Measurements from ENCODE around the gene SKIDA1.

Gene SKIDA1

GRCh38 chr10:21479570-21480315, 45.7 kb downstream of the SKIDA1 start:
- no peaks in the 10 kb centered on the region for H3K27me3 Mint-ChIP-seq (ENCODE audit: low read depth)
- H3K36me3 Mint-ChIP-seq (ENCODE audit: low read depth) = peaks cover 5% of the 10 kb centered on the region
- H3K9me3 Mint-ChIP-seq = peaks cover 7% of the 10 kb centered on the region
- peaks cover 4% of the 10 kb centered on the region for H3K4me1 Mint-ChIP-seq
- H3K4me3 Mint-ChIP-seq = no peak overlapping the region
- H3K27ac Mint-ChIP-seq = peak overlapping the region; percentile 48 to 75 (median 53)
- no peak for TF ChIP-seq CTCF (IDR thresholded peaks at IDR 0.05; ENCODE audit: unreplicated experiment in 3 of 3)

- Mint-ChIP-seq H3K9me3 (peaks cover 7% of the 10 kb centered on the region), H3K27ac (no peak overlapping the region), H3K4me3 (no peak overlapping the region), H3K27me3 (ENCODE audit: low read depth) (peaks cover 3% of the 10 kb centered on the region), H3K4me1 (peaks cover 4% of the 10 kb centered on the region), H3K36me3 (ENCODE audit: low read depth) (peaks cover 5% of the 10 kb centered on the region)
- no peak for TF ChIP-seq CTCF (IDR thresholded peaks at IDR 0.05; ENCODE audit: unreplicated experiment in 3 of 3)
Measured at GRCh38 chr10:21475393-21475792, 50.1 kb downstream of the SKIDA1 start.

- Mint-ChIP-seq H3K27ac (peak overlapping the region in 1 of 3 experiments; percentile 27), H3K4me1 (peaks cover 4% of the 10 kb centered on the region), H3K4me3 (no peak overlapping the region), H3K27me3 (ENCODE audit: low read depth) (peaks cover 3% of the 10 kb centered on the region), H3K9me3 (no peaks in the 10 kb centered on the region), H3K36me3 (ENCODE audit: low read depth) (no peaks in the 10 kb centered on the region)
- no peak for TF ChIP-seq CTCF (IDR thresholded peaks at IDR 0.05; ENCODE audit: unreplicated experiment in 3 of 3)
Measured at GRCh38 chr10:21473541-21473940, 51.9 kb downstream of the SKIDA1 start.

GRCh38 chr10:21473135-21473534, 52.3 kb downstream of the SKIDA1 start:
- no peaks in the 10 kb centered on the region for H3K9me3 Mint-ChIP-seq
- H3K27me3 Mint-ChIP-seq (ENCODE audit: low read depth) = peaks cover 3% of the 10 kb centered on the region
- no peak overlapping the region for H3K4me3 Mint-ChIP-seq
- peak overlapping the region in 1 of 3 experiments; percentile 27 for H3K27ac Mint-ChIP-seq
- no peaks in the 10 kb centered on the region for H3K36me3 Mint-ChIP-seq (ENCODE audit: low read depth)
- H3K4me1 Mint-ChIP-seq = peaks cover 4% of the 10 kb centered on the region
- no peak for TF ChIP-seq CTCF (IDR thresholded peaks at IDR 0.05; ENCODE audit: unreplicated experiment in 3 of 3)

- Mint-ChIP-seq H3K4me1 (peaks cover 5% of the 10 kb centered on the region), H3K36me3 (ENCODE audit: low read depth) (no peaks in the 10 kb centered on the region), H3K9me3 (no peaks in the 10 kb centered on the region), H3K27me3 (ENCODE audit: low read depth) (peaks cover 3% of the 10 kb centered on the region), H3K4me3 (no peak overlapping the region), H3K27ac (no peak overlapping the region)
- TF ChIP-seq CTCF (IDR thresholded peaks at IDR 0.05; ENCODE audit: unreplicated experiment in 3 of 3) = no peak
Measured at GRCh38 chr10:21468086-21468485, 57.4 kb downstream of the SKIDA1 start.

- Mint-ChIP-seq H3K27ac (peak overlapping the region in 1 of 3 experiments; percentile 30), H3K27me3 (ENCODE audit: low read depth) (peaks cover 3% of the 10 kb centered on the region), H3K9me3 (no peaks in the 10 kb centered on the region), H3K4me3 (no peak overlapping the region), H3K4me1 (peaks cover 5% of the 10 kb centered on the region), H3K36me3 (ENCODE audit: low read depth) (no peaks in the 10 kb centered on the region)
- no peak for TF ChIP-seq CTCF (IDR thresholded peaks at IDR 0.05; ENCODE audit: unreplicated experiment in 3 of 3)
Measured at GRCh38 chr10:21467633-21468032, 57.8 kb downstream of the SKIDA1 start.

All from nephron (organoid).